ENCODE data around the gene SCAMP4. TPM values are rescaled to one million over a fixed set of nuclear protein-coding genes. Genes with fewer than 3 reads are reported as not detected.

Gene SCAMP4
- polyA plus RNA-seq, 4 donors, result 31.3 to 39.4 (median 36.0) TPM

DNA sequence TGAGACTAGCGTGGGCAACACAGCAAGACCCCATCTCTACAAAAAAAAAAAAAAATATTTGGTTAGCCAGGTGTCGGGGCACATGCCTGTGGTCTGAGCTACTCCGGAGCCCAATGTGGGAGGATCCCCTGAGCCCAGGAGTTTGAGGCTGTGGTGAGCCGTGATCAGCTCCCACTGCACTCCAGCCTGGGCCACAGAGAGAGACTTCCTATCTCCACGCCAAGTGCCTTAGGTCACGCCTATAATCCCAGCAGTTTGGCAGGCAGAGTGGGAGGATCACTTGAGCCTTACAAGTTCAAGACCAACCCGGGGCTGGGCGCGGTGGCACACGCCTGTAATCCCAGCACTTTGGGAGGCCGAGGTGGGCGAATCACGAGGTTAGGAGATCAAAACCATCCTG is 8.7 kb upstream of the SCAMP4 start:
- no peaks in the 10 kb centered on the region for H3K36me3 ChIP-seq (ENCODE audit: control insufficient read depth in 3 of 3, insufficient read depth in 2 of 3, low read depth in 1 of 3, low read length in 3 of 3)
- H3K9me3 ChIP-seq (ENCODE audit: control insufficient read depth in 2 of 2, insufficient read depth in 1 of 2, low read depth in 1 of 2, low read length in 1 of 2), result no peaks in the 10 kb centered on the region
- no peak overlapping the region for H3K27ac ChIP-seq (ENCODE audit: low read depth in 1 of 3, low read length in 2 of 3)
- FAIRE-seq (no peak), DNase-seq (no peak)
- no peak overlapping the region for H3K4me3 ChIP-seq (ENCODE audit: low read depth in 1 of 3, low read length in 3 of 3)
- no peaks in the 10 kb centered on the region for H3K27me3 ChIP-seq (ENCODE audit: control insufficient read depth in 3 of 3, insufficient read depth in 3 of 3, low read length in 3 of 3)
- WGBS, 3 donors, result 64 to 75% (median 74%) methylated on average over 13 of the region's 13 CpGs
- peaks cover 0 to 8% (median 0%) of the 10 kb centered on the region in 3 donors for H3K4me1 ChIP-seq (ENCODE audit: control insufficient read depth in 3 of 3, insufficient read depth in 2 of 3, low read depth in 1 of 3, low read length in 2 of 3)

DNA sequence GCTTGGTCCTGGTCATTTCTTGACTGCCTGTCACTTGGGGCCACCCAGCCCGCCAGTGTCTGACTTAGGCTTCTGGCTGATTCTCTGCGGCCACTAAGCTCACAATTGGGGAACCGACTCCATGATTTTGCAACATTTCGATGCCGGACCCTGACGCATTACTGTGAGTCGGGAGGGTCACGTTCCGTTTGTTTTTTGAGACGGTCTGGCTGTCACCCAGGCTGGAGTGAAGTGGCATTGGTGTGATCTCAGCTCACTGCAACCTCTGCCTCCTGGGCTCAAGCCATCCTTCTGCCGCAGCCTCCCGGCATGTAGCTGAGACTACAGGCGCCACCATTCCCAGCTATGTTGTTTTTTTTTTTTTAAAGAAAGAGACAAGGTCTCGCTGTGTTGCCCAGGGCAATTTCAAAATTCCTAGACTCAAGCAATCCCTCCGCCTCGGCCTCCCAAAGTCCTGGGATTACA is 3.2 kb upstream of the SCAMP4 start:
- Histone ChIP-seq H3K9me3 (ENCODE audit: control insufficient read depth in 2 of 2, insufficient read depth in 1 of 2, low read depth in 1 of 2, low read length in 1 of 2) (no peaks in the 10 kb centered on the region), H3K4me1 (ENCODE audit: control insufficient read depth in 3 of 3, insufficient read depth in 2 of 3, low read depth in 1 of 3, low read length in 2 of 3) (peaks cover 0 to 21% (median 0%) of the 10 kb centered on the region in 3 donors), H3K27ac (ENCODE audit: low read depth in 1 of 3, low read length in 2 of 3) (peak overlapping the region in 1 of 3 donors; percentile 62), H3K27me3 (ENCODE audit: control insufficient read depth in 3 of 3, insufficient read depth in 3 of 3, low read length in 3 of 3) (no peaks in the 10 kb centered on the region), H3K4me3 (ENCODE audit: low read depth in 1 of 3, low read length in 3 of 3) (no peak overlapping the region), H3K36me3 (ENCODE audit: control insufficient read depth in 3 of 3, insufficient read depth in 2 of 3, low read depth in 1 of 3, low read length in 3 of 3) (peaks cover 0 to 6% (median 0%) of the 10 kb centered on the region in 3 donors)
- no peak for DNase-seq
- 88 to 90% (median 88%) methylated on average over 16 of the region's 16 CpGs for WGBS, 3 donors
- no peak for FAIRE-seq

DNA sequence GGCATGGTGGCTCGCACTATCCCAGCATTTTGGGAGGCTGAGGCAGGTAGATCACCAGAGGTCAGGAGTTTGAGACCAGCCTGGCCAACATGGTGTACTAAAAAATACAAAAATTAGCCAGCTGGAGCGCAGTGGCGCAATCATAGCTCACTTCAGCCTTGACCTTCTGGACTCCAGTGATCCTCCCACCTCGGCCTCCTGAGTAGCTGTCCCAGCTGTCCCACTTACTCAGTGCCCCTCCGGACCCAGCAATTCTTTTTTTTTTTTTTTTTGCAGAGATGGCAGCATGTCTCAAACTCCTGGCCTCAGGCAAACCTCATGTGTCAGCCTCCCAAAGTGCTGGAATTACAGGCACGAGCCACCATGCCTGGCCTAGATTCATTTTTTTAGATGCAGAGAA is 2.3 kb upstream of the SCAMP4 start:
- Histone ChIP-seq H3K36me3 (ENCODE audit: control insufficient read depth in 3 of 3, insufficient read depth in 2 of 3, low read depth in 1 of 3, low read length in 3 of 3) (peaks cover 0 to 14% (median 0%) of the 10 kb centered on the region in 3 donors), H3K9me3 (ENCODE audit: control insufficient read depth in 2 of 2, insufficient read depth in 1 of 2, low read depth in 1 of 2, low read length in 1 of 2) (no peaks in the 10 kb centered on the region), H3K4me3 (ENCODE audit: low read depth in 1 of 3, low read length in 3 of 3) (no peak overlapping the region), H3K27me3 (ENCODE audit: control insufficient read depth in 3 of 3, insufficient read depth in 3 of 3, low read length in 3 of 3) (no peaks in the 10 kb centered on the region), H3K27ac (ENCODE audit: low read depth in 1 of 3, low read length in 2 of 3) (peak overlapping the region in 1 of 3 donors; percentile 50), H3K4me1 (ENCODE audit: control insufficient read depth in 3 of 3, insufficient read depth in 2 of 3, low read depth in 1 of 3, low read length in 2 of 3) (peaks cover 0 to 23% (median 0%) of the 10 kb centered on the region in 3 donors)
- no peak for DNase-seq
- FAIRE-seq, result no peak
- 66 to 79% (median 72%) methylated on average over 6 of the region's 6 CpGs for WGBS, 3 donors

DNA sequence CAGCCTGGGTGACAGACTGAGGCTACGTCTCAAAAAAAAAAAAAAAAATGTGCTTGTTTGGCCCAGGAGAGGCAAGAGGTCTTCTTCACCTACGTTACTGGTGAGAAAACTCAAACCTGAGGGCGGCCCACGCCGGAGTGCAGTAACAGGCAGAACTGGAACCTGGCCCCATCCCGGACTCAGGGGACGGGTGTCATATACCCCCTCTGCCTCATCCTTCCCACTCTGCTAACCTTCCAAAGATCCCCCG is 414 bp upstream of the SCAMP4 start:
- H3K4me1 ChIP-seq (ENCODE audit: control insufficient read depth in 3 of 3, insufficient read depth in 2 of 3, low read depth in 1 of 3, low read length in 2 of 3), result peaks cover 3 to 26% (median 3%) of the 10 kb centered on the region in 3 donors
- peaks cover 0 to 2% of the 10 kb centered on the region in 2 donors for H3K9me3 ChIP-seq (ENCODE audit: control insufficient read depth in 2 of 2, insufficient read depth in 1 of 2, low read depth in 1 of 2, low read length in 1 of 2)
- FAIRE-seq, result no peak

DNA sequence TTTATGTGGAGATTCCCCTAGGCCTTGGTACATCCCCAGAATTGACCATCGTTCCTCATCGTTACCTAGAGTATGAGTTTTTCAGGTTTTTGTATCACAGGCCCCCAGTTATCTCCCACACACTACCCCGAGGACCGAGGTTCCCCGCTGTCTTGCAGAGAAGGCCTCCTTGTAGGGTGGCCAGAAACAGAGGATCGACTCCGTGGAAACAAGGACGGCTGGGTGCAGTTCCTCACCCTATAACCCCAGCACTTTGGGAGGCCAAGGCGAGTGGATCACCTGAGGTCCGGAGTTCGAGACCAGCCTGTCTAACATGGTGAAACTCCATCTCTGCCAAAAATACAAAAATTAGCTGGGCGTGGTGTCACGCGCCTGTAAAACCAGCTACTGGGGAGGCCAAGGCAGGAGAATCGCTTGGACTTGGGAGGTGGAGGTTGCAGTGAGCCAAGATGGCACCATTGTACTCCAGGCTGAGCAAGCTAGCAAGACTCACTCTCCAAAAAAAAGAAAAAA is 720 bp downstream of the SCAMP4 start:
- peaks cover 3 to 26% (median 3%) of the 10 kb centered on the region in 3 donors for H3K4me1 ChIP-seq (ENCODE audit: control insufficient read depth in 3 of 3, insufficient read depth in 2 of 3, low read depth in 1 of 3, low read length in 2 of 3)
- DNase-seq, result no peak
- peaks cover 0 to 34% (median 0%) of the 10 kb centered on the region in 3 donors for H3K36me3 ChIP-seq (ENCODE audit: control insufficient read depth in 3 of 3, insufficient read depth in 2 of 3, low read depth in 1 of 3, low read length in 3 of 3)
- peak overlapping the region; percentile 35 to 87 (median 84) for H3K27ac ChIP-seq (ENCODE audit: low read depth in 1 of 3, low read length in 2 of 3)
- peaks cover 0 to 4% of the 10 kb centered on the region in 2 donors for H3K9me3 ChIP-seq (ENCODE audit: control insufficient read depth in 2 of 2, insufficient read depth in 1 of 2, low read depth in 1 of 2, low read length in 1 of 2)
- peak overlapping the region; percentile 51 to 80 (median 72) for H3K4me3 ChIP-seq (ENCODE audit: low read depth in 1 of 3, low read length in 3 of 3)
- FAIRE-seq, result no peak
- no peaks in the 10 kb centered on the region for H3K27me3 ChIP-seq (ENCODE audit: control insufficient read depth in 3 of 3, insufficient read depth in 3 of 3, low read length in 3 of 3)
- WGBS, 3 donors, result 63 to 72% (median 70%) methylated on average over 15 of the region's 15 CpGs

More for the DNA sequence above, 414 bp upstream of the SCAMP4 start:
- 41 to 49% (median 45%) methylated on average over 7 to 8 of the region's 8 CpGs for WGBS, 3 donors
- Histone ChIP-seq H3K36me3 (ENCODE audit: control insufficient read depth in 3 of 3, insufficient read depth in 2 of 3, low read depth in 1 of 3, low read length in 3 of 3) (peaks cover 0 to 30% (median 0%) of the 10 kb centered on the region in 3 donors), H3K27me3 (ENCODE audit: control insufficient read depth in 3 of 3, insufficient read depth in 3 of 3, low read length in 3 of 3) (no peaks in the 10 kb centered on the region), H3K27ac (ENCODE audit: low read depth in 1 of 3, low read length in 2 of 3) (peak overlapping the region in 1 of 3 donors; percentile 87), H3K4me3 (ENCODE audit: low read depth in 1 of 3, low read length in 3 of 3) (peak overlapping the region in 1 of 3 donors; percentile 80)
- no peak for DNase-seq

DNA sequence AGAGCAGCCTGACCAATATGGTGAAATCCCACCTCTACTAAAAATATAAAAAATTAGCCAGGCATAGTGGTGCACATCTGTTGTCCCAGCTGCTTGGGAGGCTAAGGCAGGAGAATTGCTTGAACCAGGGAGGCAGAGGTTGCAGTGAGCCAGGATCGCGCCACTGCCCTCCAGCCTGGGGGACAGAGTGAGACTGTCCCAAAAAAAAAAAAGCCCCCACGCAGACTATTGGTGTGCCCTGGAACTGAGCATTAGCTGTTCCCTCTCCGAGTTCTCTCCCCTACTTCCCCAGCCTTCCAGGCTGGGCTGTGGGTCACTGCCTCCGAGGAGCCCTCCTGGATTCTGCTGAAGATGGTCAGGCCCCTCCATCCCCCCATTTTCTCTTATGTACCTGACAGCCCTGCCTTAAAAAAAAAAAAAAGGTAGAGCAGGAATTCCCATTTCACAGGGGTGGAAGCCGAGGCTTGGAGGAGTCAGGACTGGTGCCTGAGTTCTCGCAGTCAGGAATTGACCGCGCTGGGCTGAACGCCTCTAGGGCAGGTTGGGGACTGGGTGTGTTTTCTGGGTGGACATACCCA is 1.9 kb downstream of the SCAMP4 start:
- Histone ChIP-seq H3K9me3 (ENCODE audit: control insufficient read depth in 2 of 2, insufficient read depth in 1 of 2, low read depth in 1 of 2, low read length in 1 of 2) (peaks cover 0 to 4% of the 10 kb centered on the region in 2 donors), H3K4me3 (ENCODE audit: low read depth in 1 of 3, low read length in 3 of 3) (peak overlapping the region in 1 of 3 donors; percentile 61), H3K36me3 (ENCODE audit: control insufficient read depth in 3 of 3, insufficient read depth in 2 of 3, low read depth in 1 of 3, low read length in 3 of 3) (peaks cover 0 to 42% (median 0%) of the 10 kb centered on the region in 3 donors), H3K4me1 (ENCODE audit: control insufficient read depth in 3 of 3, insufficient read depth in 2 of 3, low read depth in 1 of 3, low read length in 2 of 3) (peaks cover 3 to 26% (median 3%) of the 10 kb centered on the region in 3 donors), H3K27me3 (ENCODE audit: control insufficient read depth in 3 of 3, insufficient read depth in 3 of 3, low read length in 3 of 3) (no peaks in the 10 kb centered on the region), H3K27ac (ENCODE audit: low read depth in 1 of 3, low read length in 2 of 3) (peak overlapping the region; percentile 63 to 98 (median 92))
- DNase-seq, result no peak
- FAIRE-seq, result no peak
- WGBS, 3 donors, result 33 to 83% (median 50%) methylated on average over 9 to 10 of the region's 10 CpGs

DNA sequence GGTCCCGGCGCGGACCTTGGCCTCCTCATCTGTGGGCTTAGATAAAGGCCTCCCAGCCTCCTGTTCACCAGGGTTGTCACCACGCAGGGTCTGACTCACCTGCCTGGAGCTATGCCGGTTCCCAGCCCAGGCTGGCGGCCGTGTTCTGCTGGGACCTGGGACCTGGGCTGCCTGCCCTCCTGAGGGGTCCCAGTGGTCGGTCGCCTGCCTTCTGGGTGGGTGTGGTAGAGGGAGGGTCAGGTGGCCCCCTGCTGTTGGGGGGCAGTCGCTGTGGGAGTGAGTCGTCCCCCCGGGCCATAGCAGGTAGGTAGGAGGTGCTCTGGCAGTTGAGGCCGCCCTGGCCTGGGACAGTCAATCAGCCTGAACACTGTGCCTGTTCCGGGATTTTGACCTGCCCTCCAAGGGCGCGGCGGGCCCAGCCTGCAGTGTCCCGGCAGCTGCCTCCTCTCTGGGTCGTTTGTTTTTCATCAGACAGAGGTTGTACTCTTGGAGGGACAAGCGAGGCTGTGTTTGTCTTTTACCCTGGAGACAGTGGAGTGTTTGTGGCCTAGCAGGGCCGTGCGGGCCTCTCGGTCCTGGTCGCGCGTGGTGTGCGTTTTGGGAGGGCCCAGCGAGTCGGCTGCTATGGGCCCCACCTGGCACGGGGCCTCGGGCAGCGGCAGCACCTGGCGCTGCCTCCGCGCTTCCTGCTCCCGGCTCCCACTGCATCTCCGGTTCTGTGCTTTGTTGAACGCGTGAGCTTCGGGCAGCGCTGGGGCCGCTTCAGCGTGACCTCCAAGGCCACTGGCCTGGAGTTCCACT is 2.6 kb downstream of the SCAMP4 start:
- no peaks in the 10 kb centered on the region for H3K27me3 ChIP-seq (ENCODE audit: control insufficient read depth in 3 of 3, insufficient read depth in 3 of 3, low read length in 3 of 3)
- peaks cover 0 to 45% (median 2%) of the 10 kb centered on the region in 3 donors for H3K36me3 ChIP-seq (ENCODE audit: control insufficient read depth in 3 of 3, insufficient read depth in 2 of 3, low read depth in 1 of 3, low read length in 3 of 3)
- H3K27ac ChIP-seq (ENCODE audit: low read depth in 1 of 3, low read length in 2 of 3), result peak overlapping the region; percentile 63 to 98 (median 92)
- FAIRE-seq, result no peak
- H3K4me3 ChIP-seq (ENCODE audit: low read depth in 1 of 3, low read length in 3 of 3), result peak overlapping the region in 2 of 3 donors; percentile 9 to 61
- peak; percentile 55 to 97 for DNase-seq
- H3K4me1 ChIP-seq (ENCODE audit: control insufficient read depth in 3 of 3, insufficient read depth in 2 of 3, low read depth in 1 of 3, low read length in 2 of 3), result peaks cover 3 to 26% (median 3%) of the 10 kb centered on the region in 3 donors
- 19 to 68% (median 34%) methylated on average over 42 to 43 of the region's 43 CpGs for WGBS, 3 donors
- peaks cover 0 to 4% of the 10 kb centered on the region in 2 donors for H3K9me3 ChIP-seq (ENCODE audit: control insufficient read depth in 2 of 2, insufficient read depth in 1 of 2, low read depth in 1 of 2, low read length in 1 of 2)

DNA sequence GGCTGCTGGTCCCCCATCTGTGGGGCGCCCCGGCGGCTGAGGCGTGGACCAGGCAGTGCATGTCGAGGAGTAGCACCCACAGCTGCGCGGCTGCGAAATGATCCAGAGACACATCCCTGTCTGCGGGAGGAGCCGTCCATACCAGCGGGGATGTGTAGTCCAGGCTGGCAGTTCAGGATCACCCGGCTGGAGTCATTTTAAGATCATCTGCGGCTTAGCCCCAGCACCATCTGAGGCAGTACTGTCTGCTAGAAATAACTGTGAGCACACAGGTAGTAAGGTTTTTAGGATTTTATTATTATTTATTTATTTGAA is 3.1 kb downstream of the SCAMP4 start:
- no peak for FAIRE-seq
- H3K4me1 ChIP-seq (ENCODE audit: control insufficient read depth in 3 of 3, insufficient read depth in 2 of 3, low read depth in 1 of 3, low read length in 2 of 3), result peaks cover 3 to 26% (median 3%) of the 10 kb centered on the region in 3 donors
- peak in 1 of 2 donors; percentile 28 for DNase-seq
- H3K9me3 ChIP-seq (ENCODE audit: control insufficient read depth in 2 of 2, insufficient read depth in 1 of 2, low read depth in 1 of 2, low read length in 1 of 2), result peaks cover 0 to 4% of the 10 kb centered on the region in 2 donors
- no peaks in the 10 kb centered on the region for H3K27me3 ChIP-seq (ENCODE audit: control insufficient read depth in 3 of 3, insufficient read depth in 3 of 3, low read length in 3 of 3)
- WGBS, 3 donors, result 20 to 82% (median 38%) methylated on average over 13 of the region's 13 CpGs
- H3K4me3 ChIP-seq (ENCODE audit: low read depth in 1 of 3, low read length in 3 of 3), result peak overlapping the region in 2 of 3 donors; percentile 9 to 61
- peak overlapping the region; percentile 63 to 98 (median 92) for H3K27ac ChIP-seq (ENCODE audit: low read depth in 1 of 3, low read length in 2 of 3)
- peaks cover 0 to 51% (median 4%) of the 10 kb centered on the region in 3 donors for H3K36me3 ChIP-seq (ENCODE audit: control insufficient read depth in 3 of 3, insufficient read depth in 2 of 3, low read depth in 1 of 3, low read length in 3 of 3)
